GM12878 (cell line): ENCODE data around the gene CNTN4. TPM values are rescaled to one million over a fixed set of nuclear protein-coding genes. Genes with fewer than 3 reads are reported as not detected.

Source experiments
- ATAC-seq: fragments of 200-7000 bp; cut with Tn5 transposase; 3 replicates; pipeline ENCODE4 v1.9.1; 2020; ENCODE audit warnings: mild to moderate bottlenecking, moderate library complexity
- BruUV-seq: library from RNA; stranded (reverse); fragments of 400-500 nt; replicated peaks from 2 replicates; lab custom pipeline; 2021; lab: Mats Ljungman, UMichigan
- CTCF ChIA-PET: fragments of 300-600 bp; sonication (Branson Sonifier 250); formaldehyde crosslinking; extraction: SDS; loops from one replicate; lab custom pipeline; 2021; ENCODE audit warnings: inconsistent platforms; lab: Yijun Ruan, JAX
- POLR2A ChIA-PET: fragments of 350-600 bp; formaldehyde crosslinking; extraction: SDS; loops from one replicate; lab custom pipeline; 2021; ENCODE audit warnings: inconsistent platforms; lab: Charles Lee
- RAD21 ChIA-PET: fragments of 300-600 bp; sonication (Branson Sonifier 250); formaldehyde crosslinking; loops from one replicate; lab custom pipeline; 2023; ENCODE audit warnings: antibody characterized with exemption; ENCODE audit not compliant: unreplicated experiment; lab: Charles Lee
- SMC1A ChIA-PET: fragments of 300-600 bp; sonication (Branson Sonifier 250); formaldehyde crosslinking; loops from one replicate; lab custom pipeline; 2023; ENCODE audit not compliant: unreplicated experiment, uncharacterized antibody; lab: Charles Lee
- DNase-seq: peaks from one replicate; pipeline ENCODE4 v3.0.0-alpha.2; 2011; ENCODE audit warnings: low read depth, low spot score
- FAIRE-seq: peaks from 3 replicates; lab custom pipeline; 2011; peaks lifted over from hg19 to GRCh38; lab: Jason Lieb, UNC
- H2AFZ ChIP-seq: 2 replicates; pipeline ENCODE4 v1.6.0; 2011; ENCODE audit warnings: low read depth, low read length, control low read depth; ENCODE audit not compliant: control insufficient read depth
- H3K27ac ChIP-seq: 2 replicates; pipeline ENCODE4 v1.5.1; 2011; ENCODE audit warnings: control low read depth; ENCODE audit not compliant: control insufficient read depth, insufficient read depth
- H3K27me3 ChIP-seq, 2 experiments: replicated peaks in 1 of 2; 2 replicates each; pipeline versions ENCODE4 v1.6.0 to v1.6.1; 2011; ENCODE audit warnings: low read length in 1 of 2; ENCODE audit not compliant: control insufficient read depth in 2 of 2, insufficient read depth in 2 of 2
- H3K36me3 ChIP-seq, 2 experiments: 2 replicates each; pipeline ENCODE4 v1.5.1; 2011; ENCODE audit warnings: low read length in 1 of 2; ENCODE audit not compliant: control insufficient read depth in 2 of 2, insufficient read depth in 2 of 2
- H3K4me1 ChIP-seq: 2 replicates; pipeline ENCODE4 v1.6.1; 2011; ENCODE audit warnings: mild to moderate bottlenecking, low read length, moderate library complexity, mixed read lengths; ENCODE audit not compliant: control insufficient read depth, insufficient read depth
- H3K4me2 ChIP-seq: 2 replicates; pipeline ENCODE4 v1.6.0; 2011; ENCODE audit warnings: control low read depth; ENCODE audit not compliant: control insufficient read depth, insufficient read depth
- H3K4me3 ChIP-seq: fragments of 200-600 bp; sonication (generic); 2 replicates; pipeline ENCODE4 v1.5.1; 2016
- H3K79me2 ChIP-seq: 2 replicates; pipeline ENCODE4 v1.6.0; 2011; ENCODE audit warnings: low read length; ENCODE audit not compliant: control insufficient read depth, insufficient read depth
- H3K9ac ChIP-seq: 2 replicates; pipeline ENCODE4 v1.8.0; 2011; ENCODE audit warnings: low read length, control low read depth, mixed read lengths; ENCODE audit not compliant: control insufficient read depth, insufficient read depth
- H3K9me3 ChIP-seq: replicated peaks from 3 replicates; pipeline ENCODE4 v1.5.1; 2011; ENCODE audit warnings: mild to moderate bottlenecking, low read length; ENCODE audit not compliant: control insufficient read depth, insufficient read depth
- H4K20me1 ChIP-seq: 2 replicates; pipeline ENCODE4 v1.6.0; 2011; ENCODE audit not compliant: control insufficient read depth, insufficient read depth
- CREM ChIP-seq: IDR thresholded peaks from 2 replicates; pipeline ENCODE4 v1.6.1; 2014; ENCODE audit warnings: antibody characterized with exemption, low read depth
- HDAC2 ChIP-seq: fragments of 200-600 bp; sonication (generic); IDR thresholded peaks from 2 replicates; pipeline ENCODE4 v1.6.1; 2017
- MXI1 ChIP-seq: fragments of 150-350 bp; IDR thresholded peaks from 2 replicates; pipeline ENCODE4 v1.6.1; 2011; ENCODE audit warnings: low read depth, mild to moderate bottlenecking, inconsistent platforms, low read length, improper control_type of control experiment
- NRF1 ChIP-seq: conservative IDR thresholded peaks from 2 replicates; pipeline ENCODE4 v1.6.1; 2011; ENCODE audit warnings: mild to moderate bottlenecking, low read depth, low read length, improper control_type of control experiment
- PAX8 ChIP-seq: fragments of 450-650 bp; IDR thresholded peaks from 2 replicates; pipeline ENCODE4 v1.6.1; 2017; ENCODE audit warnings: mild to moderate bottlenecking, moderate library complexity
- SIN3A ChIP-seq: IDR thresholded peaks from 2 replicates; pipeline ENCODE4 v1.6.1; 2012; ENCODE audit warnings: low read depth, low read length, improper control_type of control experiment
- TCF12 ChIP-seq: IDR thresholded peaks from 2 replicates; pipeline ENCODE4 v1.6.1; 2011; ENCODE audit warnings: low read depth, mild to moderate bottlenecking, low read length
- ZNF207 ChIP-seq: fragments of 450-650 bp; IDR thresholded peaks from 2 replicates; pipeline ENCODE4 v1.6.1; 2014; ENCODE audit warnings: antibody characterized with exemption, mild to moderate bottlenecking, borderline replicate concordance
- WGBS: methylation state at CpG from one replicate; pipeline ENCODE4 v1.1.6; 2016; ENCODE audit warnings: low lambda C conversion rate; ENCODE audit not compliant: insufficient replicate concordance, insufficient coverage; ENCODE audit errors: missing lambda C conversion rate; 5-methylcytosine and 5-hydroxymethylcytosine counted together
- in situ Hi-C: fragments of 300-500 bp; cut with MboI; formaldehyde crosslinking; loops from 9 replicates; pipeline ENCODE4 v1.14.3; 2018; ENCODE audit warnings: mixed read lengths
- intact Hi-C: fragments of 100-400 bp; cut with micrococcal nuclease; formaldehyde crosslinking; loops from one replicate; pipeline ENCODE4 v1.14.2; 2022; ENCODE audit not compliant: unreplicated experiment
- polyA plus RNA-seq, 11 experiments: library from polyadenylated mRNA; depleted of rRNA in 4 of 11; unstranded in 6 of 11; stranded (reverse) in 5 of 11; fragments of >200 nt; fragmentation: Nextera tagmentation in 4 of 11; fragmentation: Illumina TruSeq in 1 of 11; extraction: Ambion mirVana in 4 of 11; extraction: Trizol in 1 of 11; gene quantifications; 1 replicate in 1 of 11; 2 replicates in 10 of 11; pipeline versions ENCODE4 v1.2.1 to v1.2.3, GENCODE V29; 2011 to 2016; ENCODE audit warnings: inconsistent platforms in 2 of 11, missing spikeins in 2 of 11, low read depth in 1 of 11
- total RNA-seq, 4 experiments: library from RNA; depleted of rRNA in 3 of 4; stranded (reverse); fragments of >200 nt in 3 of 4; fragmentation: Illumina TruSeq in 1 of 4; extraction: Trizol in 1 of 4; gene quantifications; 2 replicates each; pipeline versions ENCODE4 v1.2.1 to v1.2.3, GENCODE V29; 2013 to 2021
- TF ChIP-seq, protein P1 (sequence below): fragments of 450-650 bp; IDR thresholded peaks from 2 replicates; pipeline ENCODE4 v1.6.1; 2018; ENCODE audit warnings: mild to moderate bottlenecking, low read depth, moderate library complexity; ENCODE audit not compliant: partially characterized antibody
- TF ChIP-seq, protein P2 (sequence below): fragments of 450-650 bp; IDR thresholded peaks from 2 replicates; pipeline ENCODE4 v1.6.1; 2016; ENCODE audit warnings: mild to moderate bottlenecking
- TF ChIP-seq, protein P3 (sequence below): fragments of 450-650 bp; formaldehyde crosslinking; IDR thresholded peaks from 2 replicates; pipeline ENCODE4 v1.5.0; 2022; ENCODE audit warnings: mild to moderate bottlenecking, missing genetic modification characterization
- TF ChIP-seq, protein P4 (sequence below): IDR thresholded peaks from 2 replicates; pipeline ENCODE4 v1.6.1; 2012; ENCODE audit warnings: mild to moderate bottlenecking, low read depth, low read length

The CNTN4 gene
- total and polyA plus RNA-seq, 10 of the 15 experiments (the other 5 are each of a cell fraction or from before 2014, with no cell fraction given), result 0.05 to 0.43 (median 0.15) TPM; not detected in 1

DNA sequence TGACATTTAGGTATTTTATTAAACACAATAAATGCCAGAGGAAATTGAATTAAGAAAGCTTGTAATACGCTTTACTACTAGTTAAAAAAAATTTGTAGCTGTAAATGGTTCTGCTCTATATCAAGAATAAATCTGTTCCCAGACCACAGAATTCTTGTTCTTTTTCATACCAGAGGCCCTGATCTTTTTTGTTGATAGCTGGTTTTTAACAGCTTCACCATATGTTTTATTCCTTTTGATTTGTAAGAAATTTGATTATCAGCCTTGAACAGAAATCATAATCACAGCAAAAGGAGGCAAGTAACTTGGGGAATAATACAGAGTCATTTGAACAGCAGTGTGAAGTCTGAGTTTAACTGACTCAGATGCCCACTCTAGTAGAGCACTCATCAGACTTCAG is 202.7 kb downstream of the CNTN4 start (continued):
- TF ChIP-seq, protein P1, sequence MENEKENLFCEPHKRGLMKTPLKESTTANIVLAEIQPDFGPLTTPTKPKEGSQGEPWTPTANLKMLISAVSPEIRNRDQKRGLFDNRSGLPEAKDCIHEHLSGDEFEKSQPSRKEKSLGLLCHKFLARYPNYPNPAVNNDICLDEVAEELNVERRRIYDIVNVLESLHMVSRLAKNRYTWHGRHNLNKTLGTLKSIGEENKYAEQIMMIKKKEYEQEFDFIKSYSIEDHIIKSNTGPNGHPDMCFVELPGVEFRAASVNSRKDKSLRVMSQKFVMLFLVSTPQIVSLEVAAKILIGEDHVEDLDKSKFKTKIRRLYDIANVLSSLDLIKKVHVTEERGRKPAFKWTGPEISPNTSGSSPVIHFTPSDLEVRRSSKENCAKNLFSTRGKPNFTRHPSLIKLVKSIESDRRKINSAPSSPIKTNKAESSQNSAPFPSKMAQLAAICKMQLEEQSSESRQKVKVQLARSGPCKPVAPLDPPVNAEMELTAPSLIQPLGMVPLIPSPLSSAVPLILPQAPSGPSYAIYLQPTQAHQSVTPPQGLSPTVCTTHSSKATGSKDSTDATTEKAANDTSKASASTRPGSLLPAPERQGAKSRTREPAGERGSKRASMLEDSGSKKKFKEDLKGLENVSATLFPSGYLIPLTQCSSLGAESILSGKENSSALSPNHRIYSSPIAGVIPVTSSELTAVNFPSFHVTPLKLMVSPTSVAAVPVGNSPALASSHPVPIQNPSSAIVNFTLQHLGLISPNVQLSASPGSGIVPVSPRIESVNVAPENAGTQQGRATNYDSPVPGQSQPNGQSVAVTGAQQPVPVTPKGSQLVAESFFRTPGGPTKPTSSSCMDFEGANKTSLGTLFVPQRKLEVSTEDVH, result no peak
- TF ChIP-seq MXI1, result no peak
- TF ChIP-seq, protein P2, sequence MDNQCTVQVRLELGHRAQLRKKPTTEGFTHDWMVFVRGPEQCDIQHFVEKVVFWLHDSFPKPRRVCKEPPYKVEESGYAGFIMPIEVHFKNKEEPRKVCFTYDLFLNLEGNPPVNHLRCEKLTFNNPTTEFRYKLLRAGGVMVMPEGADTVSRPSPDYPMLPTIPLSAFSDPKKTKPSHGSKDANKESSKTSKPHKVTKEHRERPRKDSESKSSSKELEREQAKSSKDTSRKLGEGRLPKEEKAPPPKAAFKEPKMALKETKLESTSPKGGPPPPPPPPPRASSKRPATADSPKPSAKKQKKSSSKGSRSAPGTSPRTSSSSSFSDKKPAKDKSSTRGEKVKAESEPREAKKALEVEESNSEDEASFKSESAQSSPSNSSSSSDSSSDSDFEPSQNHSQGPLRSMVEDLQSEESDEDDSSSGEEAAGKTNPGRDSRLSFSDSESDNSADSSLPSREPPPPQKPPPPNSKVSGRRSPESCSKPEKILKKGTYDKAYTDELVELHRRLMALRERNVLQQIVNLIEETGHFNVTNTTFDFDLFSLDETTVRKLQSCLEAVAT, result no peak

DNA sequence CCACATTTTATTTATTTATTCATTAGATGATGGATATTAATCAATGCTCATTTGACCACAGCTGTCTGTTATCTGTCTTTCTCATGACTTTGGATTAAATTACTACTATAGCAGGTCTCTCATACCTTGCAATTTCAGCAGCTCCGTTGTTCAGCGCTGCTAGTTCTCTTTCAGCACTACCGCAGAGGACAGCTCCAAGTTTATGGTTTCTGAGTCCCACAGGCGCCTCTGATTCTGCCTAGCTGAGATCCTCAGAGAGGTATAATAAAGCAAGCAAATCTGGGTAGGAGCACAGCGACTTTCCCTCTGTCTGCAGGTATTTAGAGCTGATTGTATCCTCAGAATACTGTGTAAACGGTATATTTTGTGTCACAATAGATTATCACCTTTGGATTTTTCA is 204.9 kb downstream of the CNTN4 start:
- ChIA-PET SMC1A (interaction anchor here (1.2 kb wide), 1 partner anchor 17 kb away, joined by 4 read pairs; no protein-coding TSS in a partner anchor), POLR2A (no interaction called here), RAD21 (no interaction called here), CTCF (no interaction called here)
- ATAC-seq (peak; percentile 54; the same call in 2 of the 3 replicates), DNase-seq (no peak), FAIRE-seq (peak; percentile 23)
- Histone ChIP-seq H3K4me3 (no peak overlapping the region), H3K27me3 (no peaks in the 10 kb centered on the region), H3K9ac (no peak overlapping the region), H3K4me2 (no peak overlapping the region), H3K79me2 (no peaks in the 10 kb centered on the region), H4K20me1 (no peaks in the 10 kb centered on the region), H3K4me1 (no peaks in the 10 kb centered on the region), H3K27ac (no peak overlapping the region), H2AFZ (no peak overlapping the region), H3K9me3 (no peaks in the 10 kb centered on the region), H3K36me3 (no peaks in the 10 kb centered on the region)
- in situ Hi-C loops (no loop called here), intact Hi-C loops (no loop called here)
- WGBS, result 49% methylated on average over 6 of the region's 6 CpGs
- BruUV-seq, result no TSS peak
- TF ChIP-seq CREM, result no peak
- TF ChIP-seq, protein P3, sequence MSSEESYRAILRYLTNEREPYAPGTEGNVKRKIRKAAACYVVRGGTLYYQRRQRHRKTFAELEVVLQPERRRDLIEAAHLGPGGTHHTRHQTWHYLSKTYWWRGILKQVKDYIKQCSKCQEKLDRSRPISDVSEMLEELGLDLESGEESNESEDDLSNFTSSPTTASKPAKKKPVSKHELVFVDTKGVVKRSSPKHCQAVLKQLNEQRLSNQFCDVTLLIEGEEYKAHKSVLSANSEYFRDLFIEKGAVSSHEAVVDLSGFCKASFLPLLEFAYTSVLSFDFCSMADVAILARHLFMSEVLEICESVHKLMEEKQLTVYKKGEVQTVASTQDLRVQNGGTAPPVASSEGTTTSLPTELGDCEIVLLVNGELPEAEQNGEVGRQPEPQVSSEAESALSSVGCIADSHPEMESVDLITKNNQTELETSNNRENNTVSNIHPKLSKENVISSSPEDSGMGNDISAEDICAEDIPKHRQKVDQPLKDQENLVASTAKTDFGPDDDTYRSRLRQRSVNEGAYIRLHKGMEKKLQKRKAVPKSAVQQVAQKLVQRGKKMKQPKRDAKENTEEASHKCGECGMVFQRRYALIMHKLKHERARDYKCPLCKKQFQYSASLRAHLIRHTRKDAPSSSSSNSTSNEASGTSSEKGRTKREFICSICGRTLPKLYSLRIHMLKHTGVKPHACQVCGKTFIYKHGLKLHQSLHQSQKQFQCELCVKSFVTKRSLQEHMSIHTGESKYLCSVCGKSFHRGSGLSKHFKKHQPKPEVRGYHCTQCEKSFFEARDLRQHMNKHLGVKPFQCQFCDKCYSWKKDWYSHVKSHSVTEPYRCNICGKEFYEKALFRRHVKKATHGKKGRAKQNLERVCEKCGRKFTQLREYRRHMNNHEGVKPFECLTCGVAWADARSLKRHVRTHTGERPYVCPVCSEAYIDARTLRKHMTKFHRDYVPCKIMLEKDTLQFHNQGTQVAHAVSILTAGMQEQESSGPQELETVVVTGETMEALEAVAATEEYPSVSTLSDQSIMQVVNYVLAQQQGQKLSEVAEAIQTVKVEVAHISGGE (CRISPR knock-in tag), result no peak
- TF ChIP-seq, protein P4, sequence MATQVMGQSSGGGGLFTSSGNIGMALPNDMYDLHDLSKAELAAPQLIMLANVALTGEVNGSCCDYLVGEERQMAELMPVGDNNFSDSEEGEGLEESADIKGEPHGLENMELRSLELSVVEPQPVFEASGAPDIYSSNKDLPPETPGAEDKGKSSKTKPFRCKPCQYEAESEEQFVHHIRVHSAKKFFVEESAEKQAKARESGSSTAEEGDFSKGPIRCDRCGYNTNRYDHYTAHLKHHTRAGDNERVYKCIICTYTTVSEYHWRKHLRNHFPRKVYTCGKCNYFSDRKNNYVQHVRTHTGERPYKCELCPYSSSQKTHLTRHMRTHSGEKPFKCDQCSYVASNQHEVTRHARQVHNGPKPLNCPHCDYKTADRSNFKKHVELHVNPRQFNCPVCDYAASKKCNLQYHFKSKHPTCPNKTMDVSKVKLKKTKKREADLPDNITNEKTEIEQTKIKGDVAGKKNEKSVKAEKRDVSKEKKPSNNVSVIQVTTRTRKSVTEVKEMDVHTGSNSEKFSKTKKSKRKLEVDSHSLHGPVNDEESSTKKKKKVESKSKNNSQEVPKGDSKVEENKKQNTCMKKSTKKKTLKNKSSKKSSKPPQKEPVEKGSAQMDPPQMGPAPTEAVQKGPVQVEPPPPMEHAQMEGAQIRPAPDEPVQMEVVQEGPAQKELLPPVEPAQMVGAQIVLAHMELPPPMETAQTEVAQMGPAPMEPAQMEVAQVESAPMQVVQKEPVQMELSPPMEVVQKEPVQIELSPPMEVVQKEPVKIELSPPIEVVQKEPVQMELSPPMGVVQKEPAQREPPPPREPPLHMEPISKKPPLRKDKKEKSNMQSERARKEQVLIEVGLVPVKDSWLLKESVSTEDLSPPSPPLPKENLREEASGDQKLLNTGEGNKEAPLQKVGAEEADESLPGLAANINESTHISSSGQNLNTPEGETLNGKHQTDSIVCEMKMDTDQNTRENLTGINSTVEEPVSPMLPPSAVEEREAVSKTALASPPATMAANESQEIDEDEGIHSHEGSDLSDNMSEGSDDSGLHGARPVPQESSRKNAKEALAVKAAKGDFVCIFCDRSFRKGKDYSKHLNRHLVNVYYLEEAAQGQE, result peak; percentile 97
- TF ChIP-seq SIN3A, result no peak
- TF ChIP-seq PAX8, result no peak
- no peak for TF ChIP-seq HDAC2
- TF ChIP-seq ZNF207, result no peak
- no peak for TF ChIP-seq NRF1
- TF ChIP-seq TCF12, result no peak
